Breast epithelium (tissue), 3 donors: ENCODE data around the gene FAM83B.

Source experiments
- CTCF ChIP-seq, 3 donors: fragments of 450-650 bp; IDR thresholded peaks; one replicate each; pipeline ENCODE4 v1.5.1; 2016 to 2017; ENCODE audit warnings: antibody characterized with exemption in 3 of 3, mild to moderate bottlenecking in 3 of 3, moderate library complexity in 3 of 3
- POLR2A ChIP-seq: fragments of 450-650 bp; IDR thresholded peaks from one replicate; pipeline ENCODE4 v1.6.1; 2016; ENCODE audit warnings: antibody characterized with exemption, mild to moderate bottlenecking, moderate library complexity
- POLR2AphosphoS5 ChIP-seq, 3 donors: sonication (generic); formaldehyde crosslinking; IDR thresholded peaks; one replicate each; pipeline ENCODE4 v1.6.1; 2017; ENCODE audit warnings: antibody characterized with exemption in 3 of 3

GRCh38 chr6:54957698-54958097 lies 111.1 kb downstream of the FAM83B start:
- TF ChIP-seq POLR2A (no peak), CTCF (IDR thresholded peaks at IDR 0.05) (no peak), POLR2AphosphoS5 (IDR thresholded peaks at IDR 0.05) (no peak)
